Hematopoietic multipotent progenitor cell treated with erythropoietin and hydrocortisone succinate and interleukin-3 and kit ligand, for 15 days (in vitro differentiated cells): ENCODE data around the gene DOK3.

Experiments used
- DNase-seq: peaks from one replicate; pipeline ENCODE4 v3.0.0-alpha.2; 2015; ENCODE audit warnings: low spot score

The DOK3 gene

GRCh38 chr5:177479774-177480173, 29.9 kb downstream of the DOK3 start:
- no peak for DNase-seq

- peak; percentile 69 for DNase-seq
Observed at GRCh38 chr5:177478711-177479646, 30.6 kb downstream of the DOK3 start.

DNA sequence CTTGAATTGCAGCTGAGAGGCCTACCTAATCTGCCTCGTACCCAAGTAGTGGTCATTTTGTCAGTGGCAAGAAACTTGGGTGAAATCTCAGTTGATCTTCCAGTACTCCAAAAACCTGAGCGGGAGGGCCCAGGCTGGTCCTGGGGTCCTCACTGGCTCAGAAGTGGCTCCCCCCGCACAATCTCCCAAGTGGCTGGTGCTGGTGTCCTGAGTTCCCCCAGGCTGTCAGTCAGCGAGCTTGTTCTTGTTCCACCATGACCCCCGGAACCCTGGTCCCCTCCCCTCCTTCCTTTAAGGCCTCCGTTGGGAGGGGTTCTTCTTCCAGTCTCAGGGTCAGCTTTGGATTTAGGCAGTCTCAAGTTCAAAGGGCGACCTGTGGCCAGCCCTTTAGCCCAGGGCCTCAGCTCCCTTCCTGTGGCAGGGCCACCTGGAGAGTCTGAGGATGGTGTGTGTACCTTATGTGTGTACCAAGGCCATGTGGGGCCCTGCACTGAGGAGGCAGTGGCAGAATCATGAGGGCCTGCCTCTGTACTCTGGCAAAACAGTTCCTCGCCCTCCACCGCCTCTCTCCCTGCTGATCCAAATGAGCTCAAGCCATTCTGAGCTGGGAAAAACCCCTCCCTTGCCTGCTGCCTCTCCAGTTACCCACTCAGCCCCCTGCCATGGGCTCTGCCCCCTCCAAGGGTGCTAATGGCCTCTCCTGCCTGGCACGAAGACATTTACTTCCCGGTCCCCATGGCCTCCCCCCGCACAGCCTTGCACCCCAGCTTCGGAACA, 31.7 kb downstream of the DOK3 start:
- no peak for DNase-seq

GRCh38 chr5:177476531-177477233, 32.9 kb downstream of the DOK3 start:
- no peak for DNase-seq

DNA sequence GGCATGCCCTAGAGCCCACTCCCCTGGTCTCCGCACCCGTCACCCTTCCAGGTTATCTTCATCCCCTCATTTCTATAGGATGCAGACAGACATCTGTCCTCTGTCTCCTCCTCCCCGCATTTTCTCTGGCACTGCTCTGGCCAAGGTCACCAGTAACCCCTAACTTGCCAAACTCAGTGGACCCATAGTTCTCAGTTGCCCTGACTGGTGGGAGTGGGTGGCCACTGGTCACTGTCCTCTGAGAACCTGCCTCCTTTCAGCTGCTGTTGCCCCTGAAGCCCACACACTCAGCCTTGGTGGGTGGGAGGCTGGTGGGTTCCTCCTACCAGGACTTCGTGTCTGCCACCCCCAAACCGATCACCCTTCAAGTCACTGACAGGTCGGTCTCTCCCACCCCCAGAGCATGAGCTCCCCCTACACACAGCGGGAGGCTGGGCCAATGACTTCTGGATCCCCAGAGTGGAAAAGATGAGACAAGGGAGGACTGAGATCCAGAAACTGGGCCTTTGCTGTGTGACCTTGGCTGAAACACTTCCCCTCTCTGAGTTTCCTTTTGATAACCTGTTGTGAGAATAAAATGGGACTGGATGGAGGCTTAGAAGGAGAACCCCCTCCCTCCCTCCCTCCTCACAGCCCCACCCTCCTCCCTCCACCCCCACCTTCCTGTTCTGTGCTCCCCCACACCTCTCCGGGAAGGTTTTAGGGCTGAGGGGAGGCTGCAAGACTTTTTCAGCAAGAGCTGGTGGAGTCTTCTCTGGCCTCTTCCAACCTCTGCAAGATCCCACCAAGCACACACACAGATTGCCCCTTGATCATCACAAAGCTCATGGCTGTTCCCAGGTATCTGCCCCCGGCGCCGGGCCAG, 33.8 kb downstream of the DOK3 start:
- DNase-seq = no peak

DNA sequence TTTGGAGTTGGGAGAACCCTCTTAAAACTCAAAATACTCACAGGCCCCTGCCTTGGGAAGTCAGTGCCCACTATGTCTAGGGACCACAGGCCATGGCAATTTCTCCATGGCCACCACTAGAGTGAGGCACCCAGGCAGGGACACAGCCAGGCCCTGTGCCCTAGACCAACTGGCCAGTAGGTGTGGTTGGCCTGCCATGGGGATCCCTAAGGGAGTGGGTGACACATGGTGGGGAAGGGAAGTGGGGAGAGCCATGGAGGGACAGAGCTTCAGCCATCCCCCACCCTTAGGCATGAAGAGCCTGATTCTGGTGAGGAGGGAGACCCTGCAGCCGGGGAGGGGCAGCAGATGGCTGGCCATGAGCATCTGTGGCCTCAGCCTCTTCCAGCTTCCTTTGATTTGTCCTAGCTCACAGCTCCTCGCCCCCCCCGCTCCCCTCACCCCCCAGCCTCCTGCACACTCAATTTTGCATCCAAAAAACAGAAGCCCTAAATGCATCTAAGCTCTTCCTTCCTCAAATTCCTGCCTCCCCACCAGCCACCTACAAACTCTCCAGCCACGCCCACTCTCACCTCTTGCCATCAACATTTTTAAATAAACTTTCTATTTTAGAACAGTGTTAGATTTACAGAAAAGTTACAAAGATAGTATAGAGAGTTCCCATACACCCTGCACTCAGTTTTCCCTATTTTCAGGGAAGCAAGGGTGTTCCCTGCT, 34.6 kb downstream of the DOK3 start:
- no peak for DNase-seq

- DNase-seq = no peak
Observed at GRCh38 chr5:177474002-177474476, 35.6 kb downstream of the DOK3 start.

DNA sequence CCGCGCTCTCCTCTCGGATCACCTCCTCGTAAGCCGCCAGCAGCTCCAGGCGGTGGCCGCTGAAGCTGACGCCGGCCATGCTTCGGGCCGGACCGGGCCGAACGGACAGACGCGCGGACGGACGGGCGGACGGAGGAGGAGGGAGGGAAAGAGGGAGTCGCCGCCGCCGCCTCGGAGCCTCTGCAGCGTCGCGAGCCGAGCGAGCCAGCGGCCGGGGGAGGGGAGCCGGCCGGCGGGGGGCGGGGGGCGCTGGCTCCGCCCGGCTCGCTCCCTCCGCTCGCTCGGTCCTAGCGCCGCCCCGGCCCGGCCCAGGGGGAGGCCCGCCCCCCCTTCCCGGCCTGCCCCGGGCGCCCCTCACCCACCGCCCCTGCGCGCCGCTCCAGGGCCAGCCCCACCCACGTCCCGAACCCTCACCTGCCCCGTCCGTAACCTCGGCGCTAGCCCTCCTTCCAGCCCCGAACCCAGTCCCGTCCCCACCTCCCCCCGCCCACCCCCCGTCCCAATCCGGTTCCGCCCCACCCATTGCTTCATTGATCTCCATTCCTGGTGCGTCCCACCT, 36.1 kb downstream of the DOK3 start, which contains the start of gene DBN1:
TSS of gene DBN1 (minus strand) at position 192 of the 559 bp plus-strand sequence. CDS start at position 79, 113 bp downstream.
- DNase-seq = no peak

DNA sequence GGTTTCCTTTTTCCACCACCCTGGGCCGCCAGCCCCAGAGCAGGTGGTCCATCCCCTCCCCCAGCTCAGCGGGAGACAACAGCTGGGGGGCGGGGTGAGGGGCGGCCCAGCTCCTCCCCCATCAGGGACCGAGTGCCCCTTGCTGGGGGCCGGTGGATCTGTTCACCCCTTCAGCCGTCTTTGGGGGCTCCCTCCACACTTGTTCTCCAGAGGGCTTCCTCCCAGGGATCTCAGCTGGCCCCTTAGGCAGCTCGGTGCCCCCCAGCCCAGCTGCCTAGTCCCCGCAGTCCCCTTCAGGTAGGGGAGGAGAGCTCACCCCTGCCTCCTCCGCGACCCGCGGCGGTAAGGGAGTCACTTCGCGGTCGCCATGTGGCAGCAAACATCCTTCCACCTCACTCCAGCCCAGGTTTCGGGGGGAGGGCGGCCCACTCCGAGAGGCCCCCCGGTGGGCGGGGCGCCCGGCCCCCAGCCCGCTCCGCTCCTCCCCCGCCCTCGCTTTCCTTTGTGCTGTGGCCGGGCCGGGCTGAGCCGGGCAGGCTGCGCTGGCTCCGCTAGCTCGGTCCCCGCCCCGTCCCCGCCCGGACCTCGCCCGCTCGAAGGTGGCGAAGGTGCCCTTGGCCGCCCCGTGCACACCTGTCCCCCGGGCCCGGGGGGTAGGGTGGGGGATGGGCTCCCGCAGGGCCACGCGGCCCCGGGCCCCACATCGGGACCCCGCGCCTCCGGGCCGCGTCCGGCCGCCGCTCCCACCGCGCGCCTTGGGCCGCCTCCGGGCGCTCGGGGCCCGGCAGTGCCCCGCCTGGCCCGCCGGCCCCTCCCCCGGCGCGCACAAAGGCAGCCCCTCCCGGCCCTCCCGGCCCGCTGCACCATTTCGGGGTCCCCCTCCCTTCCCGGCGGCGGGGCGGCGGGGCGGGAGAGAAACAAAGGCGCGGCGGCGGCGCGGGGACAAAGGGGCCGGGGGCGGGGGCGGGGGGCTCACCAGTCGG, 36.9 kb downstream of the DOK3 start:
- no peak for DNase-seq

DNA sequence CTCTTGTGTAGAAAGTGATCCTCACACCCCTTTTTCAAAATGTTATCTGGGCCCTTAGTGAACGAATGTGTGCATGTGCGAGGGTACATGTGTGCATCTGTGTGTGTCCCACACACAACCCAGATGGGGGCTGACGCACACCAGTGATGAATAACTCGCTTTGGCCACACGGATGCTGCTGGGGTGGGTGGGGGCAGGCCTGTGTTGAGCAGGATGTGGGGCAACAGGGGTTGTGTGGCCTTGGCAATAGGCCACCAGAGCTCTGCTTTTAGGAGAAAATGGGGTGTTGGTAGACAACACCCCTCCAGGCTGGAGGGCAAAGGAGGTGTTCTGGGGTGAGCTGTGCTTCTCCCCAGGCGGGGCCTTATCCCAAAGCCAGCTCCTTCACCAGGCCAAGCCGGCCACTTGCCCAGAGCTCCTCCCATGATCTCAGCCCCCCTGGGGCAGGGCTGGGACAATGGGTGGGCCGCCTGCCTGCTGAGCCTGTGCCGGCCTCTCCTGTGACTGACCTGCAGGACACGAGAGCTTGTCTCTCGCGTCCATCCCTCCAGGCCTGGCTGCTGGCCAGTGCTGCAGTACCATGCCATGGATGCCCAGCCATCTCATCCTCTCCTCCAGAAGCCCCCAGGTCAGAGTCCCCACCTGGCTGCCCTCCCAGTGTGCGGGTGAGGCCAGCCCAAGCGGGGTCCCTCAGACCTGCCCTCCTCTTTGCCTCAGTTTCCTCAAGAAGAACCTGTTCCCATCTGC, 37.8 kb downstream of the DOK3 start:
- DNase-seq = no peak

GRCh38 chr5:177470759-177471536, 38.7 kb downstream of the DOK3 start:
- DNase-seq = no peak

DNA sequence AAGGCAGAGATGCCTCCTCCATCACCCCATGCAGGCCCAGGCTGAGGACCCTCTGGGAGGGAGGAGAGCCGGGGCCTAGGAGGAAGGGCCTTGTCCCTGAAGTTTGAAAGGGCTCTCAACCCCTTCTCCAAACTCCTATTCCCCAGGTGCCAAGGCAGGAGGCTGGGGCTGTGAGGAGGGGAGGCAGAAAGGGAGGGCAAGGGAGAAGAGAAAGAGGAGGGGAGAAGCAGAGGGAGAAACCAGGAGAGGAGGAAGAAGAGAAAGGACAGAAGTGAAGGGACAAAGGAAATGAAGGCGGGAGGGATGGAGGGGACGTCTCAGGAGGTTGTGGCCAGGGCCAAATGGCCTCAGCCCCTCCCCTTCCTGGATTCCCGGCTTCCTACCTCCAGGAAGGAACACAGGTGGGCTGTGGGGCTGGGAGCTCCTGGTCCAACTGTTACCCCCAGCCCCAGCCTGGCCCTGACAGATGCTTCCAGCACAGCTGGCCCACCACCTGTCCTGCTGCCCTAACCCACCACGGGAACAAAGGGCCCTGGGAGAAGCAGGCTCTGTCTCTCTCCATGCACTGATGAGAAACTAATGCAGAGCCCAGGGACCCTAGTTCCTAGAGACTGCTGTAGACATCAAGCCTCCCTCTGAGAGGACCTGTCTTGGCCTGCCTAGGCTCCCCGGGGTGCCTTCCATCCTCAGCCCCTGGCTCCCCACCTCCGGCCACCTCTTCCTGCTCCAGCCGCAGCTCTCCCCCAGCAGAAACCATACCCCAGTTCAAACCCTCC, 39.7 kb downstream of the DOK3 start:
- DNase-seq = no peak

DNA sequence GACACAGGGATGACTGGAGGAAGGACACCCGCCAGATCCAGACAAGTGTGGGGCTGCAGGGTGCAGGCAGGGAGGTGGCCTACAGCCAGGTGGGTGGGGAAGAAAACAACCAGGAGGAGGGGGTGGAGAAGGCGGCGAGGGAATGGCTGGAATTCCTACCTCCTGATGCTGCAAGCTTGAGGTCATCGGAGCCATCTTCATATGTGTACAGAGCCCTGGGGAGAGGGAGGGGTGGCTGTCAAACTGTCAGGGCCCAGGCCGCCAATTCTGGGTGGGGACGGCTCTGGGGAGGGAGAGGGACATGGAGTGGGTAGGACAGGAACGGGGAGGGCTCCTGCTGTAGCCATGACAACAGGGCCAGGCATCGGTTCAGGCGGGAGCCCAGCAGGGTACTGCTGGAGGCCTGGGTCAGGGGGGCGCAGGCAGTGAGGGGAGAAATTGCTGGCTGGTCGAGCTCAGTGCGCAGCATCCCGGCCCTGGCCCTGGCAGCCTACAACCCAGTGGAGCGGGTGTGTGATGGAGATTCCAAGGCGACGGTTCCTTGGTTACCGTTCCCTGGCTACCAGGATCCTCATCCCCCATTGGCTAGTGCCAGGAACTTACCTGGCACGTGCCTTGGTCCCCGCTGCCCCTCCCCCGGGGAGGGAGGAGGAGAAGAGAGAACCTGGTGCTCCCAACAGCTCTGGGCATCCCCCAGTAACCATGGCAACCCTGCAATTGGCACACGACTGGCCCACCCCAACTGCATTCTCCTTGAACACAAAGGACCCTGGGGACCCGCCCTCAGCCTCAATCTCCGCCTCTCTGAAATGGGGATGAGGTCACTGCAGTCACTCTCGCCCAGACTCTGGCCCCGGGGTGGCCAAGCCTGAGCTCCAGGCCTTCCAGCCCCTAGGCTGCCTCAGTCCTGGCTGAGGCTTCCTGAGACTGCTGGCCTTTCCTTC, 40.7 kb downstream of the DOK3 start:
- DNase-seq = no peak

GRCh38 chr5:177468329-177468684, 41.3 kb downstream of the DOK3 start:
- DNase-seq = no peak

DNA sequence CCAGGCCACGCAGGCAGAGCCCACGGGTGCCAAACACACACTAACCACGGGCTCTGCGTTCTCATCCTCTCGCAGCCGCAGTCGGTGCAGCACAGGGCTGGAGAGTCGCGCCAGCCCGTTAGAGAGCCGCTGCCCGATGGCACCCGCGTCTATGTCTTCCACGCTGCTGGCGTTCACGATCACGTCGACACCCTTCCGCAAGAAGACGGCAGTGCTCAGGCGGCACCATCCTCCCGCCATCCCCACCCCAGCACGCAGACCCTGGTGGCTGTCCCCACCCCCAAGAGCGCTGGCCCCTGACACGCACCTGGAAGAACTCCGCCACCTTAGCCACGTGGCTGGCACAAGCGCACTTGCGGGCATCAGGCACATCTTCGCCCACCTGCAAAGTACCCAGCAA, 42.2 kb downstream of the DOK3 start:
- DNase-seq = no peak

DNA sequence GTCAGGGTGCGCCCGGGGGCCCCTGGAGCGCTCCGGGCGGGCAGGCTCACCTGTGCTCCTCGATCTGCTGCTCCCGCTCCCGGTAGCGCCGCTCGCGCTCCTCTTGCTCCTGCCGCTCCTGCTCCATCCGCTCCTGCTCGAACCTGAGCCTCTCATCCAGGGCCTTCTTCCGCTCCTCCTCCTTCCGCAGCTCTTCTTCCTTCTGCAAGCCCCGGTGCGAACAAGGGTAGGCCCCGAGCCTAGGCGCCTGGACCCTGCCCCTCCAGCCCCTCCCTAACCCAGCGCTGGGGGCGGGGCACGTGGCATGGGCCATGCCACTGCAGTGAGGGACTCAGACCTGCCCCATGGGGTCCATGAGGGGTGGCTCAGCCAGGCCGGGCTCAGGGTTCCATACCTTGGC, 42.8 kb downstream of the DOK3 start:
- no peak for DNase-seq
